Tibial nerve (tissue), 4 donors: ENCODE data around the gene LYPD4. TPM values are rescaled to one million over a fixed set of nuclear protein-coding genes. Genes with fewer than 3 reads are reported as not detected.
A peak's percentile ranks its signal among the peaks of the same experiment; 100 is the strongest.

Experiments used
- DNase-seq, 2 donors: peaks; one replicate each; pipeline ENCODE4 v3.0.0-alpha.2; 2019; ENCODE audit warnings: low spot score in 2 of 2
- H3K27ac ChIP-seq, 4 donors: fragments of 200-600 bp; sonication (generic) in 3 of 4; one replicate each; pipeline ENCODE4 v1.5.1; 2017 to 2019; ENCODE audit warnings: mild to moderate bottlenecking in 1 of 4
- H3K27me3 ChIP-seq, 2 donors: fragments of 200-600 bp; sonication (generic) in 1 of 2; one replicate each; pipeline versions ENCODE4 v1.5.1 to v1.6.0; 2017 to 2019
- H3K36me3 ChIP-seq, 3 donors: fragments of 200-600 bp; sonication (generic); one replicate each; pipeline ENCODE4 v1.5.1; 2018 to 2019
- H3K4me1 ChIP-seq, 4 donors: fragments of 200-600 bp; sonication (generic) in 3 of 4; one replicate each; pipeline ENCODE4 v1.5.1; 2017 to 2019
- H3K4me3 ChIP-seq, 4 donors: fragments of 200-600 bp; sonication (generic) in 3 of 4; one replicate each; pipeline ENCODE4 v1.5.1; 2017 to 2019; ENCODE audit warnings: mild to moderate bottlenecking in 1 of 4, moderate library complexity in 1 of 4
- H3K9me3 ChIP-seq, 4 donors: fragments of 200-600 bp; sonication (generic) in 3 of 4; one replicate each; pipeline ENCODE4 v1.5.1; 2017 to 2019
- EP300 ChIP-seq, 2 donors: sonication (generic); formaldehyde crosslinking; IDR thresholded peaks; one replicate each; pipeline ENCODE4 v1.6.1; 2017; ENCODE audit warnings: antibody characterized with exemption in 2 of 2, mild to moderate bottlenecking in 1 of 2
- POLR2A ChIP-seq, 2 donors: fragments of 450-650 bp; IDR thresholded peaks; one replicate each; pipeline ENCODE4 v1.6.1; 2017; ENCODE audit warnings: antibody characterized with exemption in 2 of 2, mild to moderate bottlenecking in 2 of 2, moderate library complexity in 2 of 2
- WGBS, 2 donors: methylation state at CpG; one replicate each; pipeline ENCODE4 v1.1.5; 2018; 5-methylcytosine and 5-hydroxymethylcytosine counted together
- total RNA-seq, 4 donors: library from RNA; depleted of rRNA; stranded (reverse); fragments of >200 nt; gene quantifications; one replicate each; pipeline ENCODE4 v1.1.0, GENCODE V29; 2016
- TF ChIP-seq, protein P1 (sequence below), 5 experiments: fragments of 200-600 bp in 3 of 5; fragments of 450-650 bp in 2 of 5; sonication (generic) in 3 of 5; IDR thresholded peaks; one replicate each; pipeline ENCODE4 v1.5.1; 2016 to 2019; ENCODE audit warnings: antibody characterized with exemption in 5 of 5, mild to moderate bottlenecking in 3 of 5, moderate library complexity in 2 of 5

Gene LYPD4
- total RNA-seq, 4 donors from 2014 or later: not detected

DNA sequence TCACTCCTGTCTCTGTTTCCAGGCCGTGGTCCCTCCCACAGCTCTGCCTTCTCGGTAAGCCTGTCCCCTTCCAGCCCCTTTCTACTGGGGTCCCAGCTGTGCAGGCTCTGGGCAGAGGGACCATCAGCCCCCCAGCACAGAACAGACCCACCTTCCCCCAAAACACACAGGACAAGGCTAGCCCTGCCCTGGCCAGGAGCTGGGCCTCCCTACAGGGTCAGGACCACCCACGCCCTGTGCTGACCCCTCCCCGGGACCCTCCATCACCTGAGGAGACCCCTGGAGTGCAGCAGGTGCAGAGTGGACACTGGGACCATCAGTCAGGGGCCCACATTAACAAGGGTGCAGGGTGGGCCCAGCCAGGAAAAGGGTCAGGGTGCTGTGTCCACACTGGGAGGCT is 34.2 kb downstream of the LYPD4 start:
- Histone ChIP-seq H3K4me3 (no peak overlapping the region), H3K4me1 (no peaks in the 10 kb centered on the region), H3K9me3 (no peaks in the 10 kb centered on the region), H3K27me3 (no peaks in the 10 kb centered on the region), H3K27ac (no peak overlapping the region), H3K36me3 (no peaks in the 10 kb centered on the region)
- no peak for TF ChIP-seq EP300 (IDR thresholded peaks at IDR 0.05)
- no peak for TF ChIP-seq POLR2A (IDR thresholded peaks at IDR 0.05)
- TF ChIP-seq, protein P1, sequence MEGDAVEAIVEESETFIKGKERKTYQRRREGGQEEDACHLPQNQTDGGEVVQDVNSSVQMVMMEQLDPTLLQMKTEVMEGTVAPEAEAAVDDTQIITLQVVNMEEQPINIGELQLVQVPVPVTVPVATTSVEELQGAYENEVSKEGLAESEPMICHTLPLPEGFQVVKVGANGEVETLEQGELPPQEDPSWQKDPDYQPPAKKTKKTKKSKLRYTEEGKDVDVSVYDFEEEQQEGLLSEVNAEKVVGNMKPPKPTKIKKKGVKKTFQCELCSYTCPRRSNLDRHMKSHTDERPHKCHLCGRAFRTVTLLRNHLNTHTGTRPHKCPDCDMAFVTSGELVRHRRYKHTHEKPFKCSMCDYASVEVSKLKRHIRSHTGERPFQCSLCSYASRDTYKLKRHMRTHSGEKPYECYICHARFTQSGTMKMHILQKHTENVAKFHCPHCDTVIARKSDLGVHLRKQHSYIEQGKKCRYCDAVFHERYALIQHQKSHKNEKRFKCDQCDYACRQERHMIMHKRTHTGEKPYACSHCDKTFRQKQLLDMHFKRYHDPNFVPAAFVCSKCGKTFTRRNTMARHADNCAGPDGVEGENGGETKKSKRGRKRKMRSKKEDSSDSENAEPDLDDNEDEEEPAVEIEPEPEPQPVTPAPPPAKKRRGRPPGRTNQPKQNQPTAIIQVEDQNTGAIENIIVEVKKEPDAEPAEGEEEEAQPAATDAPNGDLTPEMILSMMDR (IDR thresholded peaks at IDR 0.05): no peak
- 71 to 79% methylated on average over 3 to 4 of the region's 4 CpGs for WGBS, 2 donors
- DNase-seq: no peak

DNA sequence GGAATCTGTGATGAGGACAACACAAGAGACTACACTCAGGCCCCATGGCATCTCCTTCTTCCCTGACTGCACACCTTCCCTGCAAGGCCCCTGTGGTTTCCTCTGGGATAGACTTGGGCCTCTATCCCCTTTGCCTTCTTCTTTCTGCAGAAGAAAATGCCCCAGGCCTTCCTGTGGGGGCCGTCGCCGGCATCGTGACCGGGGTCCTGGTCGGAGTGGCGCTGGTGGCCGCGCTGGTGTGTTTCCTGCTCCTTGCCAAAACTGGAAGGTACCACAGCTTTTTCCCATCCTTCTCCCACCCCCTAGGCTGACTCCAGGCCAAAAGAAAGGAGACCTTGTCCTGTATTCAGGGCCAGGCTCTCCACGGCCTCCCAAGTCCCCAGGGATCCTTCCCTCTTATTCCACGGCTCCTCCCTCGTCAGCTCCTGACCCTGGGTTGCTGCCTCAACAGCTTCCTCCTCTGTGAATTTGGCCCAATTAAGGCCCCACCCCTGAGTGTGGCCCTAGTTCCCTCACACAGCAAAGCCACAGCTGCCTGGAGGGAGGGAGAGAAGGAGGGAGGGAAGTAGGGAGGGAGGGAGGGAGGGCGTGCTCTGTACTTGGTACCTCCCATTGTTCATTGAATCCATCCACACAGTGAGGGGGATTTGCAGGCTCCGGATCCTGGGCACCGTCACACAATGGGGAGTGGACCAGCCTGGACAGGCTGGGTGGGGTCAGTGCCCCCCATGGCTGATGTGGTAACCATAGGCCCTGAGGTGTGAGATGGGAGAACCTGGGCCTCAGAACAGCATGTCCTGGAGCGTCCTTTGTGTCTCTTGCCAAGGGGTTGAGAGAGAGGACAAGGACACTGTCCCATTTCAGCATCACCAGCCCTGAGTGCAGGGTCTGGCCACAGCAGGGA is 35.6 kb downstream of the LYPD4 start:
- Histone ChIP-seq H3K9me3 (no peaks in the 10 kb centered on the region), H3K27me3 (no peaks in the 10 kb centered on the region), H3K36me3 (no peaks in the 10 kb centered on the region), H3K4me3 (no peak overlapping the region), H3K4me1 (no peaks in the 10 kb centered on the region), H3K27ac (no peak overlapping the region)
- 59 to 68% methylated on average over 13 to 16 of the region's 16 CpGs for WGBS, 2 donors
- TF ChIP-seq, protein P1 (IDR thresholded peaks at IDR 0.05): no peak
- TF ChIP-seq EP300 (IDR thresholded peaks at IDR 0.05): no peak
- TF ChIP-seq POLR2A (IDR thresholded peaks at IDR 0.05): no peak
- peak in 1 of 2 donors; percentile 14 for DNase-seq

DNA sequence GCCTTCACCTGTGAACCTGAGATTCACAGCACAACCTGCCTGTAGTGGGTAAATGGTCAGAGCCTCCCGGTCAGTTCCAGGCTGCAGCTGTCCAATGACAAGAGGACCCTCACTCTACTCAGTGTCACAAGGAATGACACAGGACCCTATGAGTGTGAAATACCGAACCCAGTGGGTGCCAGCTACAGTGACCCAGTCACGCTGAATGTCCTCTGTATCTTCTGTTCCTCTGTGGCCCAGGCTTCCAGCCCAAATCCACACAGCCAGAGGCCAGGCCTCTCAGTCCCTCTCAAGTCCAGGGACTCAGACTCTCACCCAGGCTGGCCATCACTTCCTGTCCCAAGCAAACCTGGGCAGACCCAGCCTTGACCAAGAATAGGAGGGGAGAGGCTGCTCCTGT is 37.3 kb downstream of the LYPD4 start:
- no peak for DNase-seq
- Histone ChIP-seq H3K27me3 (no peaks in the 10 kb centered on the region), H3K4me3 (no peak overlapping the region), H3K36me3 (no peaks in the 10 kb centered on the region), H3K4me1 (peaks cover 0 to 4% (median 0%) of the 10 kb centered on the region in 4 donors), H3K27ac (no peak overlapping the region), H3K9me3 (no peaks in the 10 kb centered on the region)
- WGBS, 2 donors: 80 to 81% methylated on average over 3 of the region's 3 CpGs
- TF ChIP-seq, protein P1 (IDR thresholded peaks at IDR 0.05): no peak
- no peak for TF ChIP-seq EP300 (IDR thresholded peaks at IDR 0.05)
- TF ChIP-seq POLR2A (IDR thresholded peaks at IDR 0.05): no peak

DNA sequence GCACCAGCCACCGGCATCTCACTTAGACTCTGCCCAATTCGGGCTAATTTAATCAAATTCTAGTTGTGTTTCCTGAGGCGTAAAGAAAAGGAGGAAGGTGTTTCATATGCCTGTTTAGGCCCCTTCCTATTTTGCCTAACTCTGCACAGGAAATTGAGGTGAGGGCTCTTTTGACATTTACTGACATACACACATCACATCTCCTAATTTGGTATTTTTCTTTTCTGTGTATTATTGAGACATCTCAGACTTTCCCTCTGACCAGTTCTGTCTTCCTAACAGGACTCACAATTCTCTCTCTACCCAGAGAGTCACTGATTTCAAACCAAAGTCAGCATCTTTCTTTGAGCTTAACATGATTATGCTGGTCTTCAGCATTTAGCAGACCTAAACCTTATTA is 40.1 kb downstream of the LYPD4 start:
- 78 to 81% methylated on average over 3 of the region's 3 CpGs for WGBS, 2 donors

DNA sequence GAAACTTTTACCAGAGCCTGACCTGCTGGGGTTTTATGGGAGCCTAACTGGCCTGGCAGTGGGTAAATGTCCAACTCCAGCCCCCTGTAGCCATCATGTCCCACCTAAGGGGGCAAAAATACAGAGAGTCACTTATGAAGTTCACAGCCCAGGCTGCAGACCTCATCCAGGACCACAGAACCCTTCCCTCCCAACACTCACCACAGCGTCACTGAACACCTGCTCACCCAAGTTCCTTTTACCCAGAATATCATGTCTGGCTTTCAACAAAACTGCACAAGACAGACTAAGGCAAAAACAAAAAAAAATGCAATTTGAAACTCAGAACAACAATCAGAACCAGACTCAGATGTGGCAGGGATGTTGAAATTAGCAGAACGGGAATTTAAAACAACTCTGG is 41.7 kb downstream of the LYPD4 start:
- Histone ChIP-seq H3K36me3 (no peaks in the 10 kb centered on the region), H3K4me1 (peaks cover 0 to 7% (median 0%) of the 10 kb centered on the region in 4 donors), H3K27ac (no peak overlapping the region), H3K27me3 (no peaks in the 10 kb centered on the region), H3K4me3 (no peak overlapping the region), H3K9me3 (peaks cover 0 to 8% (median 0%) of the 10 kb centered on the region in 4 donors)
- no peak for DNase-seq
- 81 to 82% methylated on average over 2 of the region's 2 CpGs for WGBS, 2 donors
- TF ChIP-seq, protein P1 (IDR thresholded peaks at IDR 0.05): no peak

More for the DNA sequence above, 40.1 kb downstream of the LYPD4 start:
- peaks cover 0 to 8% (median 0%) of the 10 kb centered on the region in 4 donors for H3K9me3 ChIP-seq
- H3K36me3 ChIP-seq: no peaks in the 10 kb centered on the region
- TF ChIP-seq EP300 (IDR thresholded peaks at IDR 0.05) (no peak), POLR2A (IDR thresholded peaks at IDR 0.05) (no peak)
- TF ChIP-seq, protein P1 (IDR thresholded peaks at IDR 0.05): no peak
- H3K27me3 ChIP-seq: no peaks in the 10 kb centered on the region
- H3K4me3 ChIP-seq: no peak overlapping the region
- peaks cover 0 to 7% (median 0%) of the 10 kb centered on the region in 4 donors for H3K4me1 ChIP-seq
- DNase-seq: no peak
- no peak overlapping the region for H3K27ac ChIP-seq
